ENCODE data around the gene NKTR. TPM values are rescaled to one million over a fixed set of nuclear protein-coding genes. Genes with fewer than 3 reads are reported as not detected.

NKTR gene
- total RNA-seq, 1 experiment from 2014 or later, result 79.8 TPM

DNA sequence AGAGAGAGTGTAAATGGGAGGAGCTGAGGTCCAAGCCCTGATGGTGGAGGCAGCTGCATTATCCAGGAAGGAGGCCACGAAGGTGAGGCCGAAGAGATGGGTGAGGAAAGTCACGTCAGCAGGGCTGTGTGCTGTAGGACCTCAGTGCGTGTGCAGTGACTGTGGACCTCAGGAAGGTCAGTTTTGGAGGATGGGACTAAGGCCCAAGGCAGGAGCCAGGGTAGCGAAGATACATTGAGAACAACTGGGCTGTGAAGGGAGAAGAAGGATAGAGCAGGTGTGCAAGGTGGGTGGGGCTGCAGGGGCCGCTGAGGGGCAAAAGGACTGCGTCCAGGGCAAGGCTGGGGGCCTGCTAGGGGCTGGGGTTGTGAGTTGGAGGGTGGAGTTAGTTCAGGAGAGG lies 89.7 kb downstream of the NKTR start:
- no peak overlapping the region for H2BK15ac ChIP-seq (ENCODE audit: low read depth, low read length)
- Mint-ChIP-seq H3K4me1 (peaks cover 19 to 25% of the 10 kb centered on the region in 2 experiments), H3K4me3 (no peak overlapping the region; a peak in 1 of 5 replicates), H3K9me3 (no peaks in the 10 kb centered on the region), H3K27ac (no peak overlapping the region; a peak in 2 of 7 replicates), H3K27me3 (ENCODE audit: low read depth) (peaks cover 12% of the 10 kb centered on the region), H3K36me3 (ENCODE audit: insufficient read depth in 1 of 3, low read depth in 3 of 3) (no peaks in the 10 kb centered on the region; a peak in 1 of 7 replicates)
- H2AK5ac ChIP-seq (ENCODE audit: insufficient read length, low read length), result no peak overlapping the region
- no CpG with 5 or more reads among the region's 7 CpGs for WGBS (ENCODE audit: extremely low coverage, insufficient read length, low lambda C conversion rate)
- no peak overlapping the region for H2AFZ ChIP-seq (ENCODE audit: low read length)
- no peak overlapping the region for H2BK12ac ChIP-seq (ENCODE audit: insufficient read length, low read depth, low read length)
- no peak overlapping the region for H4K8ac ChIP-seq (replicated peaks; ENCODE audit: insufficient read length, low read depth, low read length)
- H3K27ac ChIP-seq (ENCODE audit: insufficient read length, low read depth, low read length), result no peak overlapping the region
- no peak for DNase-seq
- H3K23ac ChIP-seq (ENCODE audit: insufficient read length, low read depth, low read length), result no peak overlapping the region
- no peak overlapping the region for H4K5ac ChIP-seq (ENCODE audit: insufficient read length, low read depth, low read length)
- no peak overlapping the region for H2BK120ac ChIP-seq (ENCODE audit: low read depth, low read length, poor library complexity, severe bottlenecking)
- no peak overlapping the region for H3K56ac ChIP-seq (ENCODE audit: insufficient read length, low read depth, low read length)
- no peak overlapping the region for H3K9ac ChIP-seq (ENCODE audit: extremely low read depth, insufficient read length, low read length)
- no peak overlapping the region for H4K91ac ChIP-seq (ENCODE audit: insufficient read length, low read depth, low read length)
- H3K4me1 ChIP-seq (ENCODE audit: insufficient read depth, low read length), result no peaks in the 10 kb centered on the region; the same call in 1 of the 2 replicates
- no peak overlapping the region for H3K14ac ChIP-seq (ENCODE audit: insufficient read depth, low read length)
- no peaks in the 10 kb centered on the region for H3K79me2 ChIP-seq (ENCODE audit: insufficient read depth, low read length)
- H3K23me2 ChIP-seq (ENCODE audit: insufficient read length, low read depth, low read length, poor library complexity, severe bottlenecking), result no peaks in the 10 kb centered on the region
- no peak overlapping the region for H2BK20ac ChIP-seq (ENCODE audit: low read depth, low read length, poor library complexity, severe bottlenecking)
- no peak overlapping the region for H3K4me2 ChIP-seq (ENCODE audit: insufficient read depth, insufficient read length, low read length)
- no peak overlapping the region for H3K18ac ChIP-seq (ENCODE audit: insufficient read length, low read depth, low read length)
- no peak for TF ChIP-seq CTCF (conservative IDR thresholded peaks at IDR 0.05)
- H4K20me1 ChIP-seq (ENCODE audit: control insufficient read depth, insufficient read depth, insufficient read length), result no peaks in the 10 kb centered on the region
- no peak overlapping the region for H3T11ph ChIP-seq (ENCODE audit: low read length)
- no peaks in the 10 kb centered on the region; the same call in 1 of the 2 replicates for H3K27me3 ChIP-seq (ENCODE audit: insufficient read depth, low read length)
- no peaks in the 10 kb centered on the region for H3K79me1 ChIP-seq (ENCODE audit: insufficient read depth, low read depth, low read length, poor library complexity, severe bottlenecking)
- H3K9me3 ChIP-seq (ENCODE audit: control insufficient read depth, low read depth, low read length), result no peaks in the 10 kb centered on the region
- no peak overlapping the region for H3K4ac ChIP-seq (ENCODE audit: low read depth, low read length)
- H2BK5ac ChIP-seq (ENCODE audit: insufficient read length, low read length), result no peak overlapping the region

Data from H9 (cell line).